GM12873 (cell line): Measurements from ENCODE around the gene CCDC197.

Experiments
- TF ChIP-seq, protein P1 (sequence below): IDR thresholded peaks from 2 replicates; pipeline ENCODE4 v1.5.1; 2012; ENCODE audit warnings: low read depth, mild to moderate bottlenecking, moderate library complexity, low read length, control low read depth; ENCODE audit not compliant: insufficient read depth; ENCODE audit errors: missing control alignments

CCDC197 gene

GRCh38 chr14:93957751-93958566 is 39.1 kb upstream of the CCDC197 start:
- TF ChIP-seq, protein P1, sequence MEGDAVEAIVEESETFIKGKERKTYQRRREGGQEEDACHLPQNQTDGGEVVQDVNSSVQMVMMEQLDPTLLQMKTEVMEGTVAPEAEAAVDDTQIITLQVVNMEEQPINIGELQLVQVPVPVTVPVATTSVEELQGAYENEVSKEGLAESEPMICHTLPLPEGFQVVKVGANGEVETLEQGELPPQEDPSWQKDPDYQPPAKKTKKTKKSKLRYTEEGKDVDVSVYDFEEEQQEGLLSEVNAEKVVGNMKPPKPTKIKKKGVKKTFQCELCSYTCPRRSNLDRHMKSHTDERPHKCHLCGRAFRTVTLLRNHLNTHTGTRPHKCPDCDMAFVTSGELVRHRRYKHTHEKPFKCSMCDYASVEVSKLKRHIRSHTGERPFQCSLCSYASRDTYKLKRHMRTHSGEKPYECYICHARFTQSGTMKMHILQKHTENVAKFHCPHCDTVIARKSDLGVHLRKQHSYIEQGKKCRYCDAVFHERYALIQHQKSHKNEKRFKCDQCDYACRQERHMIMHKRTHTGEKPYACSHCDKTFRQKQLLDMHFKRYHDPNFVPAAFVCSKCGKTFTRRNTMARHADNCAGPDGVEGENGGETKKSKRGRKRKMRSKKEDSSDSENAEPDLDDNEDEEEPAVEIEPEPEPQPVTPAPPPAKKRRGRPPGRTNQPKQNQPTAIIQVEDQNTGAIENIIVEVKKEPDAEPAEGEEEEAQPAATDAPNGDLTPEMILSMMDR: no peak

DNA sequence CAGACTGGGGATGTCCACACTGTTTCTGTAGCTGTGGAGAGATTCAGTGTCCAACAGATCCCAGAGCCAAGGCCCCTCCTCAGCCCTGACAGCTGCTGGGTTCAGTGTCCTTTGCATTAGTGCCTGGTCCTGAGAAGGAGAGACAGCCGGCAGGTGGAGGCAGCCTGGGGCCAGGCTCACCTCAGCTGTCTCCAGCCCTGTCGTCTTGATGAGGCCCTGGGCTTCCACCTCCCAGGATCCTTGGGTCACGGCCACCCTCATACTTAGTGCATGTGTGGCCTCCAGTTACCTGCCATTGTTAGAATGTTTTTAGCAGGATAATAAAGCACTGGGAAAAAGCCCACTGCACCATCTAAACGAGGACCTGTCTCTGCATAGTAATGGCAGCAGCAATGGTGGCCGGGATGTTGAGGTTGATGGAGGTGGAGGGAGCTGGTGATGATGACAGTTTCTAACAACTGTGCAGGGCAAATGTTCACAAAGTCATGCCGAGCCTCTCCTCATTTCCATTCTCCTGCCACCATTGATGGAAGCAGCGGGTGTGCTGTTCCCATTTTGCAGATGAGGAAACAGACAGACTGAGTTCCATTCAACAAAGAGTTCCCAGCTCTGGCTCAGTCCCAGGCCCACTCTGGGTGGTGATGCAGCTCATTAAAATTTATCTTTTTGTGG is 38.4 kb upstream of the CCDC197 start:
- TF ChIP-seq, protein P1: no peak

DNA sequence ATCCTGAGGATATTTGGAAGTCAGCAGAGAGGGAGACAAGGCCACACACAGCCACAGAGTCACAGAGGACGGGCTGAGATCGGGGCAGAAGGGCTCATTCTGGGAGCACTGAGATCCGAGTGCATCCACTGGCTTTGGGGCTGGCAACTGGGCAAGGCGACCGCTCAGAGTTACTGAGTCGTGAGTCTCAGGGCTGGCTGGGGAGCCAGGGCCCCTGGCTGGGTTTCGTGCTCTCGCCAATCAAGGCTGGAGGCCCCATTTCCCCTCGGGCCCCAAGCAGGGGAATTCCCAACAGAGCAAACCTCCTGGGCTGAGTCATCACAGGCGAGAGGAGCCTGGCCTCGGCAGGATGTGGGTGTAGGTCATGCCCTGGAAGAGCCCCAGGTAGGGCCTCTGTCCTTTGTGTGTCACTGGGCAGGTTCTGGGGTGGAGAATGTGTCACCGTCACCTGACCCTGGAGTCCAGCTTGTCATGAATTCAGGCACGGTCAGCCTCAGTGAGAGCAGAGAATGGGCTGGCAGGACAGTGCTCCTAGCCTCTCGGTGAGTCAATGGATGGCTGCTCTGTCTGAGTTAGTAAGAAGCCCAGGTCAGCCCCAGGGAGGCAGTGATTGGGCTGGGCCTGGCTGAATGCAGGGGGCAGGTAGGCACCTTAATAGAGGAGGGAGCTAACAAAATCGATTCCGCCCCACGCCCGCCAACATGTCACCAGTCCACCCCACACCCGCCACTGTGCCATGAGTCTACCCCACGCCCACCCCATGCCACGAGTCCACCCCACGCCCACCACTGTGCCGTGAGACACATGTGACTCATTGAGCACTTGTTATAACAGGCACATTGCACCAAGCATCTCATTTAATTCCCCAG is 37.6 kb upstream of the CCDC197 start:
- TF ChIP-seq, protein P1: no peak

GRCh38 chr14:93960108-93960475 is 37.0 kb upstream of the CCDC197 start:
- TF ChIP-seq, protein P1: no peak

DNA sequence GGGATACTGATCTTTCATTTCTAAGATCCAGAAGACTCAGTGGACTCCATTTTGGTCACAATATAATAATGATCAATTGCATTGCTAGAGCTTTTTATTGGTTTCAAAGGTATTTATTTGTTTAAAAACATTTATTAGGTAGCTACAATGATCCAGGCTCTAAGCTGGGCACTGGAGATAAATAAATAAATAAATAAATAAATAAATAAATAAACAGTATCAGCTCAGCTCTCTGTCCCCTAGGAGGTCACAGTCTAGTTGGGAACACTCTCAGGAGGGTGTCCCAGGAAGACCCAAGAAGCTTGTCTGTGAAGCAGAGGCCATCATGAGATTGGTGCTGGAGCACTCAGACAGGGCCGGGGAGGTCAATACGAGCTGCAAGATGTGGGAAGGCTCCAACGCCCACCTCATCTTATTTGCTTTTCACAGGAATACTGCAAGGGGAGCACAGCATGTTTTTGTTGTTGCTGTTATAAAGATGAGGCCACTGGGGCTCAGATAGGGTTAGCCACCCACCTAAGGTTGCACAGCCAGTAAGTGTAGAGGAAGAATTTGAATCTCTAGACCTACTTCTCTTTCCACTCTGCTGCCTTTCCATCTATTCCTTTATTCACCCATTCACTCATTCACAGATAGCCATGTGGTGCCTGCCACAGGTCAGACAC is 36.2 kb upstream of the CCDC197 start:
- TF ChIP-seq, protein P1: no peak

GRCh38 chr14:93961620-93962019 is 35.5 kb upstream of the CCDC197 start:
- TF ChIP-seq, protein P1: no peak
